ENCODE measurements around the gene FAM151B. TPM values are rescaled to one million over a fixed set of nuclear protein-coding genes. Genes with fewer than 3 reads are reported as not detected.
"Not testable (repeated sequence)": the region's sequence is repeated elsewhere in the genome, so short reads cannot be mapped to it uniquely, and the experiment has no call there.

The FAM151B gene
- total and polyA plus RNA-seq, 3 donors from 2014 or later = 2.8 to 5.0 (median 2.8) TPM

- no peak overlapping the region for H3K27ac ChIP-seq
- no peaks in the 10 kb centered on the region for H3K27me3 ChIP-seq
- DNase-seq = no peak
- intact Hi-C loops (cut with DNase I; ENCODE audit: low total_unique reads) = no loop called here
- H3K4me3 ChIP-seq = no peak overlapping the region
- no peak for TF ChIP-seq CTCF (IDR thresholded peaks at IDR 0.05)
- TF ChIP-seq POLR2A (IDR thresholded peaks at IDR 0.05) = no peak
- no peaks in the 10 kb centered on the region for H3K9me3 ChIP-seq
- no peaks in the 10 kb centered on the region for H3K4me1 ChIP-seq
- H3K36me3 ChIP-seq (ENCODE audit: low read depth, missing control alignments) = no peaks in the 10 kb centered on the region
- WGBS, 2 donors = 90 to 92% methylated on average over 5 of the region's 5 CpGs
These were observed 88.5 kb downstream of the FAM151B start for GRCh38 chr5:80576383-80576782.

GRCh38 chr5:80577707-80578106 is 89.8 kb downstream of the FAM151B start:
- Histone ChIP-seq H3K27ac (no peak overlapping the region), H3K9me3 (no peaks in the 10 kb centered on the region), H3K27me3 (no peaks in the 10 kb centered on the region), H3K4me3 (no peak overlapping the region), H3K36me3 (ENCODE audit: low read depth, missing control alignments) (no peaks in the 10 kb centered on the region), H3K4me1 (no peaks in the 10 kb centered on the region)
- intact Hi-C loops (cut with DNase I; ENCODE audit: low total_unique reads) = no loop called here
- WGBS, 2 donors = 36 to 64% methylated on average over 5 of the region's 5 CpGs
- no peak for DNase-seq
- TF ChIP-seq POLR2A (IDR thresholded peaks at IDR 0.05) = no peak
- TF ChIP-seq CTCF (IDR thresholded peaks at IDR 0.05) = no peak

GRCh38 chr5:80579050-80579449 is 91.2 kb downstream of the FAM151B start:
- 90 to 92% methylated on average over 2 of the region's 2 CpGs for WGBS, 2 donors
- H3K27ac ChIP-seq = no peak overlapping the region
- DNase-seq = no peak
- no peaks in the 10 kb centered on the region for H3K27me3 ChIP-seq
- H3K4me3 ChIP-seq = no peak overlapping the region
- no peaks in the 10 kb centered on the region for H3K9me3 ChIP-seq
- H3K4me1 ChIP-seq = no peaks in the 10 kb centered on the region
- H3K36me3 ChIP-seq (ENCODE audit: low read depth, missing control alignments) = no peaks in the 10 kb centered on the region
- intact Hi-C loops (cut with DNase I; ENCODE audit: low total_unique reads) = no loop called here
- no peak for TF ChIP-seq POLR2A (IDR thresholded peaks at IDR 0.05)
- no peak for TF ChIP-seq CTCF (IDR thresholded peaks at IDR 0.05)

GRCh38 chr5:80580291-80580690 is 92.4 kb downstream of the FAM151B start:
- intact Hi-C loops (cut with DNase I; ENCODE audit: low total_unique reads); H3K27me3 ChIP-seq; H3K27ac ChIP-seq; H3K36me3 ChIP-seq (ENCODE audit: low read depth, missing control alignments); H3K4me1 ChIP-seq; DNase-seq; H3K4me3 ChIP-seq; H3K9me3 ChIP-seq: not testable (repeated sequence)
- WGBS, 2 donors = 97 to 98% methylated on average over 3 of the region's 3 CpGs

- no peaks in the 10 kb centered on the region for H3K27me3 ChIP-seq
- H3K9me3 ChIP-seq = no peaks in the 10 kb centered on the region
- WGBS, 2 donors = 86 to 89% methylated on average over 6 of the region's 6 CpGs
- intact Hi-C loops (cut with DNase I; ENCODE audit: low total_unique reads) = no loop called here
- no peak overlapping the region for H3K4me3 ChIP-seq
- TF ChIP-seq POLR2A (IDR thresholded peaks at IDR 0.05) (no peak), CTCF (IDR thresholded peaks at IDR 0.05) (no peak)
- H3K4me1 ChIP-seq = no peaks in the 10 kb centered on the region
- DNase-seq = no peak
- H3K36me3 ChIP-seq (ENCODE audit: low read depth, missing control alignments) = no peaks in the 10 kb centered on the region
- no peak overlapping the region for H3K27ac ChIP-seq
These were observed 96.9 kb downstream of the FAM151B start for GRCh38 chr5:80584770-80585169.

All from testis (tissue), 3 donors.